IMR-90 (cell line): ENCODE results near the gene MAP4. TPM values are rescaled to one million over a fixed set of nuclear protein-coding genes. Genes with fewer than 3 reads are reported as not detected.

Source experiments
- ATAC-seq: fragments of 200-7000 bp; cut with Tn5 transposase; 2 replicates; pipeline ENCODE4 v1.9.1; 2020; ENCODE audit warnings: low read depth, mild to moderate bottlenecking, moderate library complexity
- BruUV-seq: library from RNA; stranded (reverse); fragments of 400-500 nt; replicated peaks from 2 replicates; lab custom pipeline; 2021; lab: Mats Ljungman, UMichigan
- CTCF ChIA-PET: fragments of 300-600 bp; formaldehyde crosslinking; extraction: SDS; loops from one replicate; lab custom pipeline; 2021; ENCODE audit warnings: antibody characterized with exemption; lab: Yijun Ruan, JAX
- POLR2A ChIA-PET: fragments of 300-600 bp; sonication (Branson Sonifier 250); formaldehyde crosslinking; loops from one replicate; lab custom pipeline; 2022; ENCODE audit warnings: antibody characterized with exemption; ENCODE audit not compliant: unreplicated experiment; lab: Charles Lee
- DNase-seq: peaks from one replicate; pipeline ENCODE4 v3.0.0; 2013
- H2AFZ ChIP-seq: replicated peaks from 2 replicates; pipeline ENCODE3; 2013; ENCODE audit warnings: low read length, mild to moderate bottlenecking; ENCODE audit not compliant: poor library complexity
- H2AK5ac ChIP-seq: 2 replicates; pipeline ENCODE4 v1.6.1; 2013; ENCODE audit warnings: low read depth, low read length, inconsistent platforms
- H2AK9ac ChIP-seq: replicated peaks from 2 replicates; pipeline ENCODE3; 2013; ENCODE audit warnings: mild to moderate bottlenecking, low read depth, low read length, moderate library complexity; ENCODE audit not compliant: poor library complexity
- H2BK120ac ChIP-seq: 2 replicates; pipeline ENCODE4 v1.6.1; 2013; ENCODE audit warnings: low read depth, low read length, inconsistent platforms
- H2BK15ac ChIP-seq: 3 replicates; pipeline ENCODE4 v1.6.1; 2013; ENCODE audit warnings: low read depth, low read length, inconsistent platforms
- H2BK20ac ChIP-seq: 2 replicates; pipeline ENCODE4 v1.6.1; 2013; ENCODE audit warnings: low read depth, mild to moderate bottlenecking, inconsistent platforms, low read length, moderate library complexity
- H2BK5ac ChIP-seq: 2 replicates; pipeline ENCODE4 v1.6.1; 2013; ENCODE audit warnings: mild to moderate bottlenecking, low read depth, low read length, inconsistent platforms; ENCODE audit not compliant: poor library complexity, severe bottlenecking
- H3K14ac ChIP-seq: replicated peaks from 2 replicates; pipeline ENCODE4 v1.6.1; 2013; ENCODE audit warnings: low read depth, low read length, inconsistent platforms
- H3K18ac ChIP-seq: 2 replicates; pipeline ENCODE4 v1.6.1; 2013; ENCODE audit warnings: low read depth, low read length, control low read depth
- H3K23ac ChIP-seq: 2 replicates; pipeline ENCODE4 v1.6.1; 2013; ENCODE audit warnings: low read depth, low read length, inconsistent platforms
- H3K27ac ChIP-seq: 2 replicates; pipeline ENCODE4 v1.5.1; 2013; ENCODE audit warnings: mild to moderate bottlenecking, control low read depth, low read length; ENCODE audit not compliant: insufficient read depth
- H3K27me3 ChIP-seq: 2 replicates; pipeline ENCODE4 v1.6.1; 2013; ENCODE audit warnings: low read length; ENCODE audit not compliant: control insufficient read depth, insufficient read depth
- H3K36me3 ChIP-seq: 2 replicates; pipeline ENCODE4 v1.6.1; 2013; ENCODE audit warnings: low read length, mixed read lengths; ENCODE audit not compliant: control insufficient read depth, insufficient read depth
- H3K4ac ChIP-seq: 2 replicates; pipeline ENCODE4 v1.6.1; 2013; ENCODE audit warnings: low read depth, low read length, inconsistent platforms
- H3K4me1 ChIP-seq: 2 replicates; pipeline ENCODE4 v1.6.1; 2013; ENCODE audit warnings: low read length, mixed read lengths; ENCODE audit not compliant: control insufficient read depth, insufficient read depth
- H3K4me2 ChIP-seq: 2 replicates; pipeline ENCODE4 v1.6.1; 2013; ENCODE audit warnings: low read depth, mild to moderate bottlenecking, control low read depth, low read length, moderate library complexity
- H3K4me3 ChIP-seq: 2 replicates; pipeline ENCODE4 v1.5.1; 2013; ENCODE audit warnings: low read depth, mild to moderate bottlenecking, control low read depth, low read length, moderate library complexity; ENCODE audit not compliant: insufficient read depth
- H3K56ac ChIP-seq: 2 replicates; pipeline ENCODE4 v1.6.1; 2013; ENCODE audit warnings: low read length, inconsistent platforms; ENCODE audit not compliant: insufficient read depth; ENCODE audit errors: extremely low read depth
- H3K79me1 ChIP-seq, 2 experiments: 2 replicates each; pipeline ENCODE4 v1.6.1; 2013; ENCODE audit warnings: low read length in 2 of 2, inconsistent platforms in 1 of 2, low read depth in 1 of 2
- H3K9ac ChIP-seq: 2 replicates; pipeline ENCODE4 v1.6.1; 2013; ENCODE audit warnings: low read depth, low read length, control low read depth
- H3K9me1 ChIP-seq: 2 replicates; pipeline ENCODE4 v1.6.1; 2013; ENCODE audit warnings: low read length, inconsistent platforms; ENCODE audit not compliant: insufficient read depth
- H3K9me3 ChIP-seq: 2 replicates; pipeline ENCODE4 v1.6.1; 2013; ENCODE audit warnings: low read length; ENCODE audit not compliant: control insufficient read depth, insufficient read depth
- H4K20me1 ChIP-seq: 2 replicates; pipeline ENCODE4 v1.6.1; 2013; ENCODE audit warnings: low read length, inconsistent platforms; ENCODE audit not compliant: insufficient read depth
- H4K5ac ChIP-seq: 2 replicates; pipeline ENCODE4 v1.6.1; 2013; ENCODE audit warnings: mild to moderate bottlenecking, low read depth, low read length, control low read depth
- H4K8ac ChIP-seq, 2 experiments: 2 replicates each; pipeline ENCODE4 v1.6.1; 2013; ENCODE audit warnings: low read depth in 2 of 2, low read length in 2 of 2, control low read depth in 1 of 2, inconsistent platforms in 1 of 2
- H4K91ac ChIP-seq: 2 replicates; pipeline ENCODE4 v1.6.1; 2013; ENCODE audit warnings: low read depth, low read length, inconsistent platforms; ENCODE audit not compliant: insufficient read depth
- BHLHE40 ChIP-seq: fragments of 150-350 bp; IDR thresholded peaks from 2 replicates; pipeline ENCODE4 v1.6.1; 2016; ENCODE audit warnings: mild to moderate bottlenecking, low read depth, low read length
- CEBPB ChIP-seq: IDR thresholded peaks from 2 replicates; pipeline ENCODE4 v1.6.1; 2012; ENCODE audit warnings: low read depth, low read length, improper control_type of control experiment
- CHD1 ChIP-seq: IDR thresholded peaks from 2 replicates; pipeline ENCODE4 v1.6.1; 2012; ENCODE audit warnings: low read depth, low read length, improper control_type of control experiment
- CTCF ChIP-seq: conservative IDR thresholded peaks from 2 replicates; pipeline ENCODE4 v1.5.1; 2012; ENCODE audit warnings: mild to moderate bottlenecking, low read depth, low read length, improper control_type of control experiment
- ELK1 ChIP-seq: fragments of 150-350 bp; IDR thresholded peaks from 2 replicates; pipeline ENCODE4 v1.6.1; 2016; ENCODE audit warnings: low read depth, mild to moderate bottlenecking, low read length, moderate library complexity, borderline replicate concordance
- FOS ChIP-seq: fragments of 150-350 bp; IDR thresholded peaks from 2 replicates; pipeline ENCODE4 v1.6.1; 2016; ENCODE audit warnings: low read depth, low read length
- MAFK ChIP-seq: IDR thresholded peaks from 2 replicates; pipeline ENCODE4 v1.6.1; 2012; ENCODE audit warnings: low read depth, low read length, improper control_type of control experiment
- MAZ ChIP-seq: IDR thresholded peaks from 2 replicates; pipeline ENCODE4 v1.6.1; 2012; ENCODE audit warnings: low read depth, mild to moderate bottlenecking, low read length, improper control_type of control experiment, moderate library complexity, borderline replicate concordance
- MXI1 ChIP-seq: IDR thresholded peaks from 2 replicates; pipeline ENCODE4 v1.6.1; 2012; ENCODE audit warnings: low read depth, mild to moderate bottlenecking, low read length, moderate library complexity, borderline replicate concordance
- NFE2L2 ChIP-seq: fragments of 150-350 bp; IDR thresholded peaks from 2 replicates; pipeline ENCODE4 v1.6.1; 2016; ENCODE audit warnings: low read depth, mild to moderate bottlenecking, low read length
- POLR2A ChIP-seq: IDR thresholded peaks from 2 replicates; pipeline ENCODE4 v1.6.1; 2012; ENCODE audit warnings: mild to moderate bottlenecking, low read depth, low read length
- RAD21 ChIP-seq: IDR thresholded peaks from 2 replicates; pipeline ENCODE4 v1.6.1; 2012; ENCODE audit warnings: low read length, improper control_type of control experiment
- RCOR1 ChIP-seq: IDR thresholded peaks from 2 replicates; pipeline ENCODE4 v1.6.1; 2012; ENCODE audit warnings: mild to moderate bottlenecking, low read length, improper control_type of control experiment; ENCODE audit not compliant: insufficient replicate concordance
- RFX5 ChIP-seq: IDR thresholded peaks from 2 replicates; pipeline ENCODE4 v1.8.0; 2012; ENCODE audit warnings: low read depth, mild to moderate bottlenecking, low read length, moderate library complexity
- SMC3 ChIP-seq: fragments of 150-350 bp; IDR thresholded peaks from 2 replicates; pipeline ENCODE4 v1.6.1; 2016; ENCODE audit warnings: low read depth, mild to moderate bottlenecking, antibody characterized with exemption, low read length, moderate library complexity
- USF2 ChIP-seq: fragments of 150-350 bp; IDR thresholded peaks from 2 replicates; pipeline ENCODE4 v1.6.1; 2017; ENCODE audit warnings: mild to moderate bottlenecking, antibody characterized with exemption, low read length, low read depth
- WGBS, 2 experiments: methylation state at CpG; one replicate each; pipeline versions ENCODE4 v1.1.5 to v1.1.7; 2013; ENCODE audit warnings: missing lambda C conversion rate in 2 of 2; ENCODE audit not compliant: insufficient read length in 1 of 2; ENCODE audit errors: extremely low coverage in 2 of 2; 5-methylcytosine and 5-hydroxymethylcytosine counted together
- dilution Hi-C: fragments of 300-500 bp; cut with HindIII; formaldehyde crosslinking; loops from one replicate; pipeline ENCODE4 v1.14.3; 2018; ENCODE audit warnings: low sequenced_read_pairs; ENCODE audit not compliant: unreplicated experiment
- in situ Hi-C: fragments of 300-500 bp; cut with MboI; formaldehyde crosslinking; loops from 3 replicates; pipeline ENCODE4 v1.14.3; 2019; ENCODE audit warnings: low sequenced_read_pairs, inconsistent platforms, mixed read lengths
- intact Hi-C: fragments of 100-400 bp; cut with micrococcal nuclease; formaldehyde crosslinking; loops from 2 replicates; pipeline ENCODE4 v1.10.0; 2022
- polyA plus RNA-seq, 3 experiments: library from polyadenylated mRNA; depleted of rRNA; stranded (reverse); fragments of >200 nt; gene quantifications; 2 replicates each; pipeline ENCODE4 v1.2.3, GENCODE V29; 2012; ENCODE audit warnings: low replicate concordance in 1 of 3
- total RNA-seq: library from RNA; depleted of rRNA; stranded (reverse); fragments of >200 nt; gene quantifications from 2 replicates; pipeline ENCODE4 v1.2.3, GENCODE V29; 2012

Gene MAP4
- total and polyA plus RNA-seq, 2 of the 4 experiments (the other 2 are of a cell fraction) = 87.8 to 216 TPM

- CTCF ChIA-PET = no interaction called here
- BruUV-seq = no TSS peak
- WGBS, 2 experiments = 91% methylated on average over 9 of the region's 23 CpGs; no CpG with 5 or more reads in 1 of the 2 experiments
These were observed 167.6 kb downstream of the MAP4 start for GRCh38 chr3:47848599-47849117.

More at GRCh38 chr3:47848599-47849117, 167.6 kb downstream of the MAP4 start:
- Histone ChIP-seq H4K5ac (no peak overlapping the region), H3K56ac (no peak overlapping the region), H3K36me3 (peaks cover 92% of the 10 kb centered on the region), H2AK9ac (no peak overlapping the region), H2BK20ac (no peak overlapping the region), H3K4me1 (peaks cover 2% of the 10 kb centered on the region; the same call in 1 of the 2 replicates), H2AK5ac (no peak overlapping the region), H3K9ac (no peak overlapping the region), H4K20me1 (peaks cover 70% of the 10 kb centered on the region), H3K4me3 (no peak overlapping the region), H3K23ac (no peak overlapping the region), H4K91ac (no peak overlapping the region), H3K27ac (no peak overlapping the region), H3K14ac (no peak overlapping the region), H3K18ac (no peak overlapping the region), H3K9me3 (no peaks in the 10 kb centered on the region), H2BK5ac (no peak overlapping the region), H3K4ac (no peak overlapping the region), H2BK120ac (no peak overlapping the region), H3K4me2 (no peak overlapping the region), H2AFZ (no peak overlapping the region), H3K27me3 (no peaks in the 10 kb centered on the region), H3K79me1 (peaks cover 0 to 12% of the 10 kb centered on the region in 2 experiments; a peak in 3 of 4 replicates), H2BK15ac (no peak overlapping the region), H4K8ac (no peak overlapping the region), H3K9me1 (peaks cover 4% of the 10 kb centered on the region; the same call in 1 of the 2 replicates)
- ATAC-seq (no peak), DNase-seq (no peak)
- intact Hi-C loops (no loop called here), in situ Hi-C loops (no loop called here), dilution Hi-C loops (no loop called here)
- TF ChIP-seq USF2 (no peak), MAZ (no peak), CHD1 (no peak), MXI1 (no peak), BHLHE40 (no peak), SMC3 (no peak), NFE2L2 (no peak), RFX5 (no peak), ELK1 (no peak), POLR2A (no peak), CTCF (no peak), RCOR1 (no peak), FOS (no peak), RAD21 (no peak), CEBPB (no peak), MAFK (no peak)
- POLR2A ChIA-PET = no interaction called here
